Prostate gland (tissue), 2 donors: ENCODE data around the gene SLC6A16. TPM values are rescaled to one million over a fixed set of nuclear protein-coding genes. Genes with fewer than 3 reads are reported as not detected.
"Not testable (repeated sequence)": the region's sequence is repeated elsewhere in the genome, so short reads cannot be mapped to it uniquely, and the experiment has no call there.

Experiments used
- DNase-seq: peaks from one replicate; pipeline ENCODE4 v3.0.0-alpha.2; 2019; ENCODE audit warnings: low spot score
- H3K27ac ChIP-seq, 2 donors: fragments of 200-600 bp; sonication (generic); 2 replicates each; pipeline ENCODE4 v1.5.1; 2017 to 2019
- H3K27me3 ChIP-seq: fragments of 200-600 bp; sonication (generic); replicated peaks from 2 replicates; pipeline ENCODE4 v1.5.1; 2019; ENCODE audit not compliant: insufficient read depth
- H3K36me3 ChIP-seq, 2 donors: fragments of 200-600 bp; sonication (generic); 1 replicate in 1 of 2; 2 replicates in 1 of 2; pipeline versions ENCODE4 v1.5.1 to v1.8.1; 2017 to 2019
- H3K4me1 ChIP-seq: fragments of 200-600 bp; sonication (generic); replicated peaks from 2 replicates; pipeline ENCODE4 v1.5.1; 2019
- H3K4me3 ChIP-seq, 2 donors: fragments of 200-600 bp; sonication (generic); 2 replicates each; pipeline ENCODE4 v1.5.1; 2017 to 2019
- H3K9me3 ChIP-seq: fragments of 200-600 bp; sonication (generic); 2 replicates; pipeline ENCODE4 v1.5.1; 2017
- POLR2A ChIP-seq: fragments of 450-650 bp; IDR thresholded peaks from one replicate; pipeline ENCODE4 v1.6.1; 2016; ENCODE audit warnings: antibody characterized with exemption, mild to moderate bottlenecking
- POLR2AphosphoS5 ChIP-seq: sonication (generic); formaldehyde crosslinking; IDR thresholded peaks from one replicate; pipeline ENCODE4 v1.6.1; 2017; ENCODE audit warnings: antibody characterized with exemption
- WGBS: methylation state at CpG from one replicate; pipeline ENCODE4 v1.1.5; 2018; 5-methylcytosine and 5-hydroxymethylcytosine counted together
- intact Hi-C: fragments of 100-400 bp; cut with DNase I; formaldehyde crosslinking; loops from one replicate; pipeline ENCODE4 v1.14.2; 2022
- total RNA-seq, 2 donors: library from RNA; depleted of rRNA; stranded (reverse); fragments of >200 nt; gene quantifications; one replicate each; pipeline ENCODE4 v1.1.0, GENCODE V29; 2016
- TF ChIP-seq, protein P1 (sequence below), 4 experiments: fragments of 200-600 bp in 2 of 4; fragments of 450-650 bp in 2 of 4; sonication (generic) in 2 of 4; IDR thresholded peaks; 1 replicate in 3 of 4; 2 replicates in 1 of 4; pipeline ENCODE4 v1.5.1; 2016 to 2019; ENCODE audit warnings: antibody characterized with exemption in 4 of 4, mild to moderate bottlenecking in 2 of 4, moderate library complexity in 2 of 4

The SLC6A16 gene
- total RNA-seq, 2 donors from 2014 or later: 0.59 to 4.3 TPM

DNA sequence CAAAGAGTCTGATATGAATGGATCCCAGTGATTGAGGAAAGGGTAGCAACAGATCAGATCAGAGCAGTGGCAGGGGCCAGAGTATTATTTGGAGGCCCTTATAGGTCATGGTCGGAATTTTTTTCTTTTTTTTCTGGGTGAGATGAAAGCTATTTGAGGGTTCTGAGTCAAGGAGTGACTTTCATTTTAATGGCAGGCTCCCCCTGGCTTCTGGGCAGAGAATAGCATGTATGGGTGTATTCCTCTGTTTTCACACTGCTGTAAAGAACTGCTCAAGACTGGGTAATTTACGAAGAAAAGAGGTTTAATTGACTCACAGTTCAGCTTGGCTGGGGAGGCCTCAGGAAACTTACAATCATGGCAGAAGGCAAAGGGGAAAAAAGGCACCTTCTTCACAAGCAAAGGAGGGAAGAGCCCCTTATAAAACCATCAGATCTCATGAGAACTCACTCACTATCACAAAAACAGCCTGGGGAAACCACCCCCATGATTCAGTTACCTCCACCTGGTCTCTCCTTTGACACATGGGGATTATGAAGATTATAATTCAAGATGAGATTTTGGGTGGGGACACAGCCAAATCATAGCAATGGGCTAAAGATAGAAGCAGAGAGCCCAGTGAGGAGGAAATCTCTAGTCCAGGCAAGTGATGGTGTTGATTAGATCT lies 3.0 kb upstream of the SLC6A16 start:
- Histone ChIP-seq H3K4me3 (no peak overlapping the region), H3K27me3 (no peaks in the 10 kb centered on the region), H3K9me3 (no peaks in the 10 kb centered on the region), H3K36me3 (no peaks in the 10 kb centered on the region), H3K4me1 (no peaks in the 10 kb centered on the region), H3K27ac (no peak overlapping the region)
- no peak for TF ChIP-seq POLR2AphosphoS5
- TF ChIP-seq, protein P1, sequence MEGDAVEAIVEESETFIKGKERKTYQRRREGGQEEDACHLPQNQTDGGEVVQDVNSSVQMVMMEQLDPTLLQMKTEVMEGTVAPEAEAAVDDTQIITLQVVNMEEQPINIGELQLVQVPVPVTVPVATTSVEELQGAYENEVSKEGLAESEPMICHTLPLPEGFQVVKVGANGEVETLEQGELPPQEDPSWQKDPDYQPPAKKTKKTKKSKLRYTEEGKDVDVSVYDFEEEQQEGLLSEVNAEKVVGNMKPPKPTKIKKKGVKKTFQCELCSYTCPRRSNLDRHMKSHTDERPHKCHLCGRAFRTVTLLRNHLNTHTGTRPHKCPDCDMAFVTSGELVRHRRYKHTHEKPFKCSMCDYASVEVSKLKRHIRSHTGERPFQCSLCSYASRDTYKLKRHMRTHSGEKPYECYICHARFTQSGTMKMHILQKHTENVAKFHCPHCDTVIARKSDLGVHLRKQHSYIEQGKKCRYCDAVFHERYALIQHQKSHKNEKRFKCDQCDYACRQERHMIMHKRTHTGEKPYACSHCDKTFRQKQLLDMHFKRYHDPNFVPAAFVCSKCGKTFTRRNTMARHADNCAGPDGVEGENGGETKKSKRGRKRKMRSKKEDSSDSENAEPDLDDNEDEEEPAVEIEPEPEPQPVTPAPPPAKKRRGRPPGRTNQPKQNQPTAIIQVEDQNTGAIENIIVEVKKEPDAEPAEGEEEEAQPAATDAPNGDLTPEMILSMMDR (IDR thresholded peaks at IDR 0.05): peak in 3 of 4 experiments; percentile 45 to 58 (median 50)
- no peak for TF ChIP-seq POLR2A
- intact Hi-C loops: no loop called here
- 60% methylated on average over 2 of the region's 2 CpGs for WGBS
- no peak for DNase-seq

DNA sequence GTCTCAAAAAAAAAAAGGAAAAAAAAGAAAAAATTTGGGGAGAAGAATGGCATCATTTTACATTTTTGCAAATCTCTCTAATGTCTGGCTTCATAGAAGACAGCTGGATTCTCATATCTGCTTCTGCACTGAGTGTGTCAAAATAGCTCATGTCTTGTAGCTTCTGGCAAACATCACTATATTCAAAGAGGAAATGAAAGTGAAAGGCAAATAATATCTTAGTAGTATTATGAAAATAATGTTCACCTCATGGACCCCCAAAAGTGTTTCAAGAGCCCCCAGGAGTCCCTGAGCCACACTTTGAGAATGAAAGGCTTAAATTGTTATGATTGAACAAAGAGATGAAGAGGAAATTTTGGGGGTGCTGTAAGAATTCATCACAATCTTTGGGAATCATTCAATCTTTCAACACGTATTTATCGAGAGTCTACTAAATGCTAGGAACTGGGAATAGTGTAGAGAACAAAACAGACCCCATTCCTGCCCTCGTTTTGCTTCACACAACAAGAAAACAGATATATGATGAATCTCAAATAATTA lies 1.2 kb upstream of the SLC6A16 start:
- Histone ChIP-seq H3K4me3 (no peak overlapping the region), H3K9me3 (no peaks in the 10 kb centered on the region), H3K27me3 (no peaks in the 10 kb centered on the region), H3K4me1 (no peaks in the 10 kb centered on the region), H3K36me3 (no peaks in the 10 kb centered on the region), H3K27ac (no peak overlapping the region)
- WGBS: 90% methylated on average over 3 of the region's 3 CpGs
- no peak for DNase-seq
- TF ChIP-seq, protein P1 (IDR thresholded peaks at IDR 0.05): no peak
- no peak for TF ChIP-seq POLR2AphosphoS5
- intact Hi-C loops: no loop called here

- H3K4me1 ChIP-seq, H3K27ac ChIP-seq, H3K4me3 ChIP-seq, H3K36me3 ChIP-seq, H3K27me3 ChIP-seq, H3K9me3 ChIP-seq, intact Hi-C loops, DNase-seq: not testable (repeated sequence)
- 96% methylated on average over 13 of the region's 13 CpGs for WGBS
These were observed 765 bp upstream of the SLC6A16 start for GRCh38 chr19:49325756-49326155.

- H3K9me3 ChIP-seq: no peaks in the 10 kb centered on the region
- H3K4me3 ChIP-seq: no peak overlapping the region
- intact Hi-C loops: no loop called here
- DNase-seq: no peak
- no peaks in the 10 kb centered on the region for H3K36me3 ChIP-seq
- no peak overlapping the region for H3K27ac ChIP-seq
- no peaks in the 10 kb centered on the region for H3K27me3 ChIP-seq
- H3K4me1 ChIP-seq: no peaks in the 10 kb centered on the region
- TF ChIP-seq POLR2A (no peak), POLR2AphosphoS5 (no peak)
- TF ChIP-seq, protein P1 (IDR thresholded peaks at IDR 0.05): no peak
These were observed 6.7 kb downstream of the SLC6A16 start for GRCh38 chr19:49318296-49318695.

DNA sequence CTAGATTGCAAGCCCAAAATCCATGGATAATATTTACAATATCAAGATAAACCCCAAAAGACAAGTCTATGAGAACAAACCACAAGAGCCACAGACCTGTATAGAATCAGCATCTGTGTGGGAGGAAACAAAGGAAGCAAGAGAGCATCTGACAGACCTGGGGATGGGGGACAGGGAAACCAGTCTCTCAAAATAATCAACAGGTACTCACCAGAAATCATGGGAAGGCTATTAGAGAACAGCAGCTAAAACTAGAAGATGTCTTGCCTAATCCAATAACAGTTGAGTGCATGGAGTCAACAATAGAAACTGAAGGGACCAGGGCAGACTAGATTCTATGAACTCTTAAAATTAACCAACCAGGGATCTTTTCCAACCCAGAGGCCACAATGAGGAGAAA lies 8.7 kb downstream of the SLC6A16 start:
- Histone ChIP-seq H3K27me3 (no peaks in the 10 kb centered on the region), H3K36me3 (no peaks in the 10 kb centered on the region), H3K9me3 (no peaks in the 10 kb centered on the region), H3K27ac (no peak overlapping the region), H3K4me1 (no peaks in the 10 kb centered on the region), H3K4me3 (no peak overlapping the region)
- no peak for DNase-seq
- intact Hi-C loops: no loop called here
- TF ChIP-seq, protein P1 (IDR thresholded peaks at IDR 0.05): no peak
- TF ChIP-seq POLR2AphosphoS5 (no peak), POLR2A (no peak)
